HEK293T (cell line): ENCODE measurements around the gene RNF152.

ENCODE experiments used
- ARNT ChIP-seq: fragments of 450-650 bp; IDR thresholded peaks from 2 replicates; pipeline ENCODE4 v1.6.1; 2017; ENCODE audit warnings: mild to moderate bottlenecking
- SUZ12 ChIP-seq: fragments of 450-650 bp; IDR thresholded peaks from 2 replicates; pipeline ENCODE4 v1.6.1; 2016; ENCODE audit warnings: mild to moderate bottlenecking

- TF ChIP-seq SUZ12 (no peak), ARNT (no peak)
These were observed 46.4 kb upstream of the RNF152 start for GRCh38 chr18:61939046-61939674.
